B cell (primary cell): Measurements from ENCODE around the gene QSOX2. TPM values are rescaled to one million over a fixed set of nuclear protein-coding genes. Genes with fewer than 3 reads are reported as not detected.

ENCODE experiments used
- ATAC-seq: fragments of 200-7000 bp; cut with Tn5 transposase; one replicate; pipeline ENCODE4 v1.10.0; 2021; ENCODE audit warnings: low read depth, mild to moderate bottlenecking, moderate number of reproducible peaks, moderate library complexity
- CTCF ChIA-PET: fragments of 350-600 bp; sonication (Branson Sonifier 250); formaldehyde crosslinking; loops from one replicate; lab custom pipeline; 2021; ENCODE audit warnings: antibody characterized with exemption, inconsistent platforms; lab: Charles Lee
- POLR2A ChIA-PET: fragments of 350-600 bp; sonication (Branson Sonifier 250); formaldehyde crosslinking; loops from one replicate; lab custom pipeline; 2021; ENCODE audit warnings: antibody characterized with exemption; lab: Charles Lee
- DNase-seq: peaks from one replicate; pipeline ENCODE4 v3.0.0; 2013
- H2AFZ ChIP-seq: 2 replicates; pipeline ENCODE4 v1.6.1; 2012; ENCODE audit warnings: mild to moderate bottlenecking, low read depth, low read length; ENCODE audit not compliant: insufficient read depth, poor library complexity, severe bottlenecking
- H3K27ac ChIP-seq, 2 donors: 1 replicate in 1 of 2; 2 replicates in 1 of 2; pipeline ENCODE4 v1.5.1; 2012 to 2013; ENCODE audit warnings: low read length in 2 of 2, mild to moderate bottlenecking in 2 of 2, moderate library complexity in 1 of 2
- H3K27me3 ChIP-seq, 4 experiments: fragments of 200-600 bp in 1 of 4; sonication (generic) in 1 of 4; replicated peaks in 1 of 4; 1 replicate in 2 of 4; 2 replicates in 2 of 4; pipeline versions ENCODE4 v1.6.1 to v1.7.0; 2013 to 2016; ENCODE audit warnings: low read length in 3 of 4, mild to moderate bottlenecking in 2 of 4, mixed read lengths in 1 of 4, moderate library complexity in 1 of 4; ENCODE audit not compliant: insufficient read depth in 4 of 4, control insufficient read depth in 3 of 4; ENCODE audit errors: control extremely low read depth in 1 of 4
- H3K36me3 ChIP-seq, 2 experiments: replicated peaks in 1 of 2; 1 replicate in 1 of 2; 2 replicates in 1 of 2; pipeline versions ENCODE4 v1.6.1 to v1.7.1; 2013; ENCODE audit warnings: low read length in 1 of 2; ENCODE audit not compliant: insufficient read depth in 2 of 2, control insufficient read depth in 1 of 2; ENCODE audit errors: control extremely low read depth in 1 of 2, extremely low read depth in 1 of 2
- H3K4me1 ChIP-seq, 2 donors: fragments of 200-600 bp in 1 of 2; sonication (generic) in 1 of 2; 1 replicate in 1 of 2; 2 replicates in 1 of 2; pipeline versions ENCODE4 v1.5.1 to v1.6.1; 2013 to 2017; ENCODE audit warnings: low read length in 2 of 2; ENCODE audit not compliant: control insufficient read depth in 2 of 2, insufficient read depth in 2 of 2
- H3K4me2 ChIP-seq: replicated peaks from 2 replicates; pipeline ENCODE3; 2012; ENCODE audit warnings: mild to moderate bottlenecking, low read depth, low read length; ENCODE audit not compliant: poor library complexity, severe bottlenecking
- H3K4me3 ChIP-seq, 5 experiments: fragments of 200-600 bp in 1 of 5; sonication (generic) in 1 of 5; 1 replicate in 3 of 5; 2 replicates in 2 of 5; pipeline versions ENCODE4 v1.5.1 to v1.7.0; 2011 to 2016; ENCODE audit warnings: low read length in 4 of 5, mild to moderate bottlenecking in 4 of 5, low read depth in 2 of 5, control low read depth in 1 of 5, moderate library complexity in 1 of 5; ENCODE audit not compliant: insufficient read depth in 1 of 5; ENCODE audit errors: control extremely low read depth in 1 of 5, extremely low read depth in 1 of 5
- H3K79me2 ChIP-seq: fragments of 200-600 bp; sonication (generic); one replicate; pipeline ENCODE4 v1.6.0; 2016; ENCODE audit warnings: low read length; ENCODE audit not compliant: control insufficient read depth, insufficient read depth
- H3K9ac ChIP-seq: fragments of 200-600 bp; sonication (generic); 2 replicates; pipeline ENCODE4 v1.6.1; 2017; ENCODE audit warnings: mild to moderate bottlenecking, low read length, moderate library complexity
- H3K9me3 ChIP-seq, 3 donors: one replicate each; pipeline versions ENCODE4 v1.6.1 to v1.7.1; 2013; ENCODE audit warnings: low read length in 2 of 3; ENCODE audit not compliant: control insufficient read depth in 2 of 3, insufficient read depth in 1 of 3; ENCODE audit errors: control extremely low read depth in 1 of 3
- H4K20me1 ChIP-seq: 2 replicates; pipeline ENCODE4 v1.6.0; 2012; ENCODE audit warnings: mild to moderate bottlenecking, low read length; ENCODE audit not compliant: insufficient read depth, control insufficient read depth, poor library complexity, severe bottlenecking
- H3K27ac Mint-ChIP-seq: one replicate; pipeline ENCODE4 v1.8.0; 2021; ENCODE audit warnings: mixed read lengths
- H3K27me3 Mint-ChIP-seq: one replicate; pipeline ENCODE4 v1.8.0; 2021; ENCODE audit warnings: mixed read lengths
- H3K4me1 Mint-ChIP-seq: one replicate; pipeline ENCODE4 v1.8.0; 2021; ENCODE audit warnings: mixed read lengths
- H3K4me3 Mint-ChIP-seq: one replicate; pipeline ENCODE4 v1.8.0; 2021; ENCODE audit warnings: mixed read lengths
- H3K9me3 Mint-ChIP-seq: one replicate; pipeline ENCODE4 v1.8.0; 2022; ENCODE audit warnings: mixed read lengths; ENCODE audit not compliant: insufficient read depth
- CTCF ChIP-seq: fragments of 200-600 bp; IDR thresholded peaks from one replicate; pipeline ENCODE4 v1.8.0; 2022; ENCODE audit warnings: antibody characterized with exemption, mild to moderate bottlenecking
- EZH2 ChIP-seq: IDR thresholded peaks from 2 replicates; pipeline ENCODE4 v1.6.1; 2012; ENCODE audit warnings: borderline replicate concordance, low read depth, mild to moderate bottlenecking, moderate library complexity, low read length; ENCODE audit not compliant: insufficient read depth, poor library complexity, severe bottlenecking
- WGBS: methylation state at CpG from one replicate; pipeline ENCODE4 v1.1.5; 2013; ENCODE audit warnings: missing lambda C conversion rate; ENCODE audit not compliant: insufficient coverage; 5-methylcytosine and 5-hydroxymethylcytosine counted together
- intact Hi-C: fragments of 100-400 bp; cut with micrococcal nuclease; formaldehyde crosslinking; loops from one replicate; pipeline ENCODE4 v1.10.0; 2022
- polyA plus RNA-seq: library from polyadenylated mRNA; depleted of rRNA; stranded (reverse); fragments of >200 nt; gene quantifications from 2 replicates; pipeline ENCODE4 v1.2.3, GENCODE V29; 2012
- total RNA-seq, 2 donors: library from RNA; stranded (reverse); fragments of 120-200 nt in 1 of 2; gene quantifications; 1 replicate in 1 of 2; 2 replicates in 1 of 2; pipeline versions ENCODE4 v1.2.3 to v1.2.4, GENCODE V29; 2013 to 2022

Gene QSOX2
- total and polyA plus RNA-seq, 2 donors (not counting 1 experiment from before 2014, with no cell fraction given) = 62.9 to 139 TPM

GRCh38 chr9:136171009-136171800 lies 74.4 kb downstream of the QSOX2 start:
- POLR2A ChIA-PET = interaction anchor here (0.6 to 1.2 kb wide), 3 partner anchors 72 to 112 kb away, joined by 4 to 5 read pairs (median 4); no protein-coding TSS in a partner anchor
- Histone ChIP-seq H3K9ac (no peak overlapping the region), H3K27ac (no peak overlapping the region), H3K79me2 (no peaks in the 10 kb centered on the region), H2AFZ (no peak overlapping the region), H3K4me2 (no peak overlapping the region), H3K4me1 (peaks cover 0 to 15% of the 10 kb centered on the region in 2 donors), H3K9me3 (peaks cover 0 to 6% (median 0%) of the 10 kb centered on the region in 3 donors), H4K20me1 (no peaks in the 10 kb centered on the region), H3K36me3 (no peaks in the 10 kb centered on the region), H3K4me3 (no peak overlapping the region), H3K27me3 (peaks cover 0 to 35% (median 4%) of the 10 kb centered on the region in 4 experiments)
- ATAC-seq (no peak), DNase-seq (no peak)
- Mint-ChIP-seq H3K27ac (peak overlapping the region; percentile 68), H3K9me3 (no peaks in the 10 kb centered on the region), H3K4me3 (no peak overlapping the region), H3K4me1 (peaks cover 11% of the 10 kb centered on the region), H3K27me3 (peaks cover 21% of the 10 kb centered on the region)
- no peak for TF ChIP-seq CTCF
- TF ChIP-seq EZH2 = no peak
- WGBS = 76% methylated on average over 16 of the region's 16 CpGs
- intact Hi-C loops = no loop called here
- CTCF ChIA-PET = interaction anchor here (1.0 to 8.7 kb wide), 21 partner anchors 7 to 230 kb away, joined by 3 to 103 read pairs (median 4); partner anchors contain the start of genes DNLZ and QSOX2
